Smooth muscle cell of the brain vasculature (primary cell): ENCODE data around the gene TMEM8B.

Source experiments
- DNase-seq: peaks from one replicate; pipeline ENCODE4 v3.0.0-alpha.2; 2012; ENCODE audit warnings: low read depth, low spot score

The TMEM8B gene

GRCh38 chr9:35829084-35829763 is at the start of gene TMEM8B:
Gene TMEM8B (plus strand): TSS chr9:35829228. CDS start chr9:35829448, 220 bp downstream.
- DNase-seq: peak; percentile 85

GRCh38 chr9:35781066-35781465 is 48.0 kb upstream of the TMEM8B start:
- no peak for DNase-seq

- no peak for DNase-seq
These were observed 45.6 kb upstream of the TMEM8B start for GRCh38 chr9:35783418-35783817.

GRCh38 chr9:35789541-35789940 is 39.5 kb upstream of the TMEM8B start:
- DNase-seq: no peak

- no peak for DNase-seq
These were observed 39.0 kb upstream of the TMEM8B start for GRCh38 chr9:35790025-35790384.

- DNase-seq: peak; percentile 73
These were observed 38.4 kb upstream of the TMEM8B start for GRCh38 chr9:35790385-35791296.

GRCh38 chr9:35791297-35791921 is 37.6 kb upstream of the TMEM8B start, which contains the start of gene NPR2:
Gene NPR2 (plus strand): TSS chr9:35791591. CDS start chr9:35792409, 818 bp downstream.
- no peak for DNase-seq

GRCh38 chr9:35792024-35792813 is 36.8 kb upstream of the TMEM8B start:
- DNase-seq: no peak

- DNase-seq: no peak
These were observed 36.2 kb upstream of the TMEM8B start for GRCh38 chr9:35792826-35793225.

- no peak for DNase-seq
These were observed 35.6 kb upstream of the TMEM8B start for GRCh38 chr9:35793461-35793860.

GRCh38 chr9:35795695-35796094 is 33.3 kb upstream of the TMEM8B start:
- DNase-seq: no peak

GRCh38 chr9:35797311-35798109 is 31.5 kb upstream of the TMEM8B start:
- DNase-seq: no peak

- DNase-seq: no peak
These were observed 30.2 kb upstream of the TMEM8B start for GRCh38 chr9:35798658-35799374.

- DNase-seq: no peak
These were observed 28.5 kb upstream of the TMEM8B start for GRCh38 chr9:35800530-35800929.

- DNase-seq: no peak
These were observed 27.5 kb upstream of the TMEM8B start for GRCh38 chr9:35801328-35802128.

- DNase-seq: no peak
These were observed 22.9 kb upstream of the TMEM8B start for GRCh38 chr9:35806101-35806500.

- DNase-seq: no peak
These were observed 20.6 kb upstream of the TMEM8B start for GRCh38 chr9:35808433-35808832.

- DNase-seq: no peak
These were observed 18.9 kb upstream of the TMEM8B start for GRCh38 chr9:35810122-35810521.

- DNase-seq: no peak
These were observed 17.5 kb upstream of the TMEM8B start for GRCh38 chr9:35811381-35812024.
